ENCODE results near the gene MRS2.
"Not testable (repeated sequence)": the region's sequence is repeated elsewhere in the genome, so short reads cannot be mapped to it uniquely, and the experiment has no call there.

DNA sequence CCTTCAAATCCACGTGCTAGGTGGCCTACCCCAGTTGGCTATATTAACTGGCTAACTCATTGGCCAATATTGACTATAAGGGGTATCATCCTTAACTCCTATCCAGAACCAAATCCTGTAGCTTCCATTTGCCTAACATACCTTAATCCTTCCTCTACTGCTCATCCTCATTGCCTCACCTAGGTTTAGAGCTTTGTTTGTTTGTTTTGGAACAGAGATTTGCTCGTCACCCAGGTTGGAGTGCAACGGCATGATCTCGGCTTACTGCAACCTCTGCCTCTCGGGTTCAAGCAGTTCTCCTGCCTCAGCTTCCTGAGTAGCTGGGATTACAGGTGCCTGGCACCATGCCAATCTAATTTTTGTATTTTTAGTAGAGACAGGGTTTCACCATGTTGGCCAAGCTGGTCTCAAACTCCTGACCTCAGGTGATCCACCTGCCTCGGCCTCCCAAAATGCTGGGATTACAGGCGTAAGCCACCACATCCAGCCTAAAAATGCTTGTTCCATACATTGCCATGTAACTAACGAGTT is 37.6 kb upstream of the MRS2 start:
- TF ChIP-seq, protein P1, sequence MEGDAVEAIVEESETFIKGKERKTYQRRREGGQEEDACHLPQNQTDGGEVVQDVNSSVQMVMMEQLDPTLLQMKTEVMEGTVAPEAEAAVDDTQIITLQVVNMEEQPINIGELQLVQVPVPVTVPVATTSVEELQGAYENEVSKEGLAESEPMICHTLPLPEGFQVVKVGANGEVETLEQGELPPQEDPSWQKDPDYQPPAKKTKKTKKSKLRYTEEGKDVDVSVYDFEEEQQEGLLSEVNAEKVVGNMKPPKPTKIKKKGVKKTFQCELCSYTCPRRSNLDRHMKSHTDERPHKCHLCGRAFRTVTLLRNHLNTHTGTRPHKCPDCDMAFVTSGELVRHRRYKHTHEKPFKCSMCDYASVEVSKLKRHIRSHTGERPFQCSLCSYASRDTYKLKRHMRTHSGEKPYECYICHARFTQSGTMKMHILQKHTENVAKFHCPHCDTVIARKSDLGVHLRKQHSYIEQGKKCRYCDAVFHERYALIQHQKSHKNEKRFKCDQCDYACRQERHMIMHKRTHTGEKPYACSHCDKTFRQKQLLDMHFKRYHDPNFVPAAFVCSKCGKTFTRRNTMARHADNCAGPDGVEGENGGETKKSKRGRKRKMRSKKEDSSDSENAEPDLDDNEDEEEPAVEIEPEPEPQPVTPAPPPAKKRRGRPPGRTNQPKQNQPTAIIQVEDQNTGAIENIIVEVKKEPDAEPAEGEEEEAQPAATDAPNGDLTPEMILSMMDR (IDR thresholded peaks at IDR 0.05; ENCODE audit: low read depth, low read length): not testable (repeated sequence)
- not testable (repeated sequence) for TF ChIP-seq EZH2phosphoT487 (IDR thresholded peaks at IDR 0.05; ENCODE audit: low read depth)

Data from OCI-LY3 (cell line).